ENCODE measurements around the gene DNAI4.

DNA sequence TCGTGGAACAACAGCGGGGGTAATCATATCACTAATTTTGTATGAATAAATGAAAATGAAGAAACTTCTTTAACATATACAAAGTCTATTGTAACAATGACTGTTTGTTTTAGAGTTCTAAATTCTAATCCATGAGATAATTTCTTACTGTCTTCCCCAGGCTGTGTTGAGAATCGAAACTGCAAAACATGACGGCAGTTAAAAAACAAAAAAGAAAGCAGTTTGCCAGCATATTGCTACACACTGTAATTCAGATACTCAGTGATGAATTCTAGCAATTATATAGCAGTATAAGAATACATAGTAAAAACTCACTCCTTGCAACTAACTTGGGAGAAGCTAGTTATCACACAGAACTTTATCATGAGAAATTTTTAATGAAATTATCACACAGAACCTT, 145.7 kb downstream of the DNAI4 start:
- TF ChIP-seq, protein P1, sequence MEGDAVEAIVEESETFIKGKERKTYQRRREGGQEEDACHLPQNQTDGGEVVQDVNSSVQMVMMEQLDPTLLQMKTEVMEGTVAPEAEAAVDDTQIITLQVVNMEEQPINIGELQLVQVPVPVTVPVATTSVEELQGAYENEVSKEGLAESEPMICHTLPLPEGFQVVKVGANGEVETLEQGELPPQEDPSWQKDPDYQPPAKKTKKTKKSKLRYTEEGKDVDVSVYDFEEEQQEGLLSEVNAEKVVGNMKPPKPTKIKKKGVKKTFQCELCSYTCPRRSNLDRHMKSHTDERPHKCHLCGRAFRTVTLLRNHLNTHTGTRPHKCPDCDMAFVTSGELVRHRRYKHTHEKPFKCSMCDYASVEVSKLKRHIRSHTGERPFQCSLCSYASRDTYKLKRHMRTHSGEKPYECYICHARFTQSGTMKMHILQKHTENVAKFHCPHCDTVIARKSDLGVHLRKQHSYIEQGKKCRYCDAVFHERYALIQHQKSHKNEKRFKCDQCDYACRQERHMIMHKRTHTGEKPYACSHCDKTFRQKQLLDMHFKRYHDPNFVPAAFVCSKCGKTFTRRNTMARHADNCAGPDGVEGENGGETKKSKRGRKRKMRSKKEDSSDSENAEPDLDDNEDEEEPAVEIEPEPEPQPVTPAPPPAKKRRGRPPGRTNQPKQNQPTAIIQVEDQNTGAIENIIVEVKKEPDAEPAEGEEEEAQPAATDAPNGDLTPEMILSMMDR (IDR thresholded peaks at IDR 0.05 in 2 of 3, conservative IDR thresholded peaks at IDR 0.05 in 1 of 3; ENCODE audit: borderline replicate concordance in 1 of 3, insufficient read depth in 1 of 3, low read depth in 2 of 3, low read length in 2 of 3): no peak
- TF ChIP-seq SIN3A (IDR thresholded peaks at IDR 0.05; ENCODE audit: low read depth): no peak
- TF ChIP-seq FOSL1 (IDR thresholded peaks at IDR 0.05; ENCODE audit: low read depth): no peak
- no peak for TF ChIP-seq EZH2 (IDR thresholded peaks at IDR 0.05)
- TF ChIP-seq, protein P2, sequence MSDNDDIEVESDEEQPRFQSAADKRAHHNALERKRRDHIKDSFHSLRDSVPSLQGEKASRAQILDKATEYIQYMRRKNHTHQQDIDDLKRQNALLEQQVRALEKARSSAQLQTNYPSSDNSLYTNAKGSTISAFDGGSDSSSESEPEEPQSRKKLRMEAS (IDR thresholded peaks at IDR 0.05): no peak
- no peak for TF ChIP-seq JUND (IDR thresholded peaks at IDR 0.05)
- no peak for TF ChIP-seq TCF7L2 (IDR thresholded peaks at IDR 0.05; ENCODE audit: borderline replicate concordance, extremely low read depth, insufficient read depth, insufficient read length)
- TF ChIP-seq RAD21 (IDR thresholded peaks at IDR 0.05; ENCODE audit: low read depth): no peak
- no peak for TF ChIP-seq POLR2AphosphoS5 (IDR thresholded peaks at IDR 0.05; ENCODE audit: low read depth, low read length)
- TF ChIP-seq POLR2A (IDR thresholded peaks at IDR 0.05; ENCODE audit: borderline replicate concordance, extremely low read depth, insufficient read depth, insufficient read length): no peak
- no peak for TF ChIP-seq EZH2phosphoT487 (IDR thresholded peaks at IDR 0.05; ENCODE audit: borderline replicate concordance)
- TF ChIP-seq, protein P3, sequence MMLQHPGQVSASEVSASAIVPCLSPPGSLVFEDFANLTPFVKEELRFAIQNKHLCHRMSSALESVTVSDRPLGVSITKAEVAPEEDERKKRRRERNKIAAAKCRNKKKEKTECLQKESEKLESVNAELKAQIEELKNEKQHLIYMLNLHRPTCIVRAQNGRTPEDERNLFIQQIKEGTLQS (IDR thresholded peaks at IDR 0.05): no peak
